Activated B cell treated with CpG ODN at 0.5 μM for 24 hours (primary cell): ENCODE data around the gene LDLRAD3. TPM values are rescaled to one million over a fixed set of nuclear protein-coding genes. Genes with fewer than 3 reads are reported as not detected.
A peak's percentile ranks its signal among the peaks of the same experiment; 100 is the strongest.

ENCODE experiments used
- ATAC-seq: fragments of 200-7000 bp; cut with Tn5 transposase; one replicate; pipeline ENCODE4 v1.10.0; 2021; ENCODE audit warnings: low read depth, mild to moderate bottlenecking, moderate library complexity
- CTCF ChIA-PET: fragments of 350-600 bp; sonication (Branson Sonifier 250); formaldehyde crosslinking; loops from one replicate; lab custom pipeline; 2021; ENCODE audit warnings: antibody characterized with exemption; lab: Charles Lee
- POLR2A ChIA-PET: fragments of 350-600 bp; sonication (Branson Sonifier 250); formaldehyde crosslinking; loops from one replicate; lab custom pipeline; 2021; ENCODE audit warnings: antibody characterized with exemption; lab: Charles Lee
- DNase-seq: peaks from one replicate; pipeline ENCODE4 v3.0.0; 2022
- H3K27ac Mint-ChIP-seq: one replicate; pipeline ENCODE4 v1.8.0; 2020; ENCODE audit warnings: mixed read lengths
- H3K27me3 Mint-ChIP-seq: one replicate; pipeline ENCODE4 v1.8.0; 2021; ENCODE audit warnings: mixed read lengths
- H3K36me3 Mint-ChIP-seq: one replicate; pipeline ENCODE4 v1.8.0; 2021; ENCODE audit warnings: low read depth, mixed read lengths
- H3K4me1 Mint-ChIP-seq: one replicate; pipeline ENCODE4 v1.8.0; 2021; ENCODE audit warnings: mixed read lengths
- H3K4me3 Mint-ChIP-seq: one replicate; pipeline ENCODE4 v1.8.0; 2020; ENCODE audit warnings: mild to moderate bottlenecking, mixed read lengths
- H3K9me3 Mint-ChIP-seq: one replicate; pipeline ENCODE4 v1.8.0; 2020; ENCODE audit warnings: mixed read lengths
- intact Hi-C: fragments of 100-400 bp; cut with micrococcal nuclease; formaldehyde crosslinking; loops from one replicate; pipeline ENCODE4 v1.15.1; 2024
- total RNA-seq: library from RNA; stranded (reverse); gene quantifications from 2 replicates; pipeline ENCODE4 v1.2.3, GENCODE V29; 2022
- TF ChIP-seq, protein P1 (sequence below): fragments of 200-600 bp; IDR thresholded peaks from one replicate; pipeline ENCODE4 v1.8.0; 2022; ENCODE audit warnings: antibody characterized with exemption, mild to moderate bottlenecking

LDLRAD3 gene
- total RNA-seq, 1 donor from 2014 or later: not detected

DNA sequence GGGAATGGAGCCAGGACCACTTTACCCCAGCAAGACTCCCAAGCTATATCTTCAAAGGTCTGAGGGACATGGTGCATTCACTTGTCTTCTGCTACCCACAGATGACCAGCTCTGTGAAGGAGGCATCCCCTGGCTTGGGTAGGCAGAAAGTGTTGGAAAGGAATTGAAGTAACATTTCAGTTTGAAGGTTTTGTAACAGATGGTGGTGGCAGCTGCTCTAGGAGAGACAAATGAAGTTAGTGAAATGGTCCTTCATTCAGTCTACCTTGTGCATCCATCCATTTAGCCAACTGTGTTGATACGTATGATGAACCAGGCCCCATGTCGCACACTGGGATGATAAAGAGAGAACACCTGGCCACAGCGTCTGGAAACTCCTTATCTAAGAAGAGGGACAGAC, 204.8 kb downstream of the LDLRAD3 start:
- intact Hi-C loops: no loop called here
- TF ChIP-seq, protein P1, sequence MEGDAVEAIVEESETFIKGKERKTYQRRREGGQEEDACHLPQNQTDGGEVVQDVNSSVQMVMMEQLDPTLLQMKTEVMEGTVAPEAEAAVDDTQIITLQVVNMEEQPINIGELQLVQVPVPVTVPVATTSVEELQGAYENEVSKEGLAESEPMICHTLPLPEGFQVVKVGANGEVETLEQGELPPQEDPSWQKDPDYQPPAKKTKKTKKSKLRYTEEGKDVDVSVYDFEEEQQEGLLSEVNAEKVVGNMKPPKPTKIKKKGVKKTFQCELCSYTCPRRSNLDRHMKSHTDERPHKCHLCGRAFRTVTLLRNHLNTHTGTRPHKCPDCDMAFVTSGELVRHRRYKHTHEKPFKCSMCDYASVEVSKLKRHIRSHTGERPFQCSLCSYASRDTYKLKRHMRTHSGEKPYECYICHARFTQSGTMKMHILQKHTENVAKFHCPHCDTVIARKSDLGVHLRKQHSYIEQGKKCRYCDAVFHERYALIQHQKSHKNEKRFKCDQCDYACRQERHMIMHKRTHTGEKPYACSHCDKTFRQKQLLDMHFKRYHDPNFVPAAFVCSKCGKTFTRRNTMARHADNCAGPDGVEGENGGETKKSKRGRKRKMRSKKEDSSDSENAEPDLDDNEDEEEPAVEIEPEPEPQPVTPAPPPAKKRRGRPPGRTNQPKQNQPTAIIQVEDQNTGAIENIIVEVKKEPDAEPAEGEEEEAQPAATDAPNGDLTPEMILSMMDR: no peak
- H3K4me1 Mint-ChIP-seq: peaks cover 4% of the 10 kb centered on the region
- peaks cover 2% of the 10 kb centered on the region for H3K27me3 Mint-ChIP-seq
- ChIA-PET CTCF (interaction anchor here (1.3 kb wide), 1 partner anchor 18 kb away, joined by 3 read pairs; no protein-coding TSS in a partner anchor), POLR2A (no interaction called here)
- H3K4me3 Mint-ChIP-seq: no peak overlapping the region
- no peak for ATAC-seq
- H3K27ac Mint-ChIP-seq: no peak overlapping the region
- no peaks in the 10 kb centered on the region for H3K9me3 Mint-ChIP-seq
- H3K36me3 Mint-ChIP-seq: no peaks in the 10 kb centered on the region
- DNase-seq: no peak

DNA sequence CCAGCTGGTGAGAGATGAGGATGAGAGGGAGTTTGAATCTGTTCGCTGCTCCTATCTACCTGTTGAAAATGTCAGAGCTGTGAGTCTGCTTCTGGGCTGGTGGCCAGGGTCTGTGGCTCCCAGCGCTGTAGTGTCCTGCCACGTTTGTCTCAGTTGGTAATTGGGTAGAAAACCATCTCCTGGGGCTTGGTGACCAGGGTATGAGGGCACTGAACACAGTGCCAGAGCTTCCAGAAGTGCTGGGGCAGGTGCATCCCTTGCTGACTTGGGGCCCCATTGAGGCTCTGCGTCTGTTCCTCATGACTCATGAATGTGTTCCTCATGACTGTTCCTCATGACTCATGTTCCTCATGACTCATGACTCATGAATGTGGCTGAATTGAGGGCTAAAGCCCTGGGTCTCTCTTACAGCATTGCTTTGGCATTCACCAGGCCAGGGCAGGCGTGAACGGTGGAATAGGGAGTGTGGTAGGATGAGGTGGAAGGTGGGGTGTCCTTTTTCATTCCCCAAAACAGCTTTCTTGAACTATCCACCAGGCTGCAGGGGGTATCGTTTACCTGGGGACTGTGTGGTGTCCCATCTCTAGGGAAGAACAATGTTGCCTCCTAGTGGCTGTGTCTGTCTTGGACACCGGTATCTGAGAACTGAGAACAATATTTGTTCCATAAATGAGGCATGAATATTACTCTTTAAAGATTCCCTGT, 205.8 kb downstream of the LDLRAD3 start:
- no peaks in the 10 kb centered on the region for H3K36me3 Mint-ChIP-seq
- ATAC-seq (peak; percentile 79), DNase-seq (no peak)
- TF ChIP-seq, protein P1: no peak
- ChIA-PET POLR2A (no interaction called here), CTCF (interaction anchor here (1.3 kb wide), 1 partner anchor 19 kb away, joined by 3 read pairs; no protein-coding TSS in a partner anchor)
- no peaks in the 10 kb centered on the region for H3K9me3 Mint-ChIP-seq
- peaks cover 4% of the 10 kb centered on the region for H3K4me1 Mint-ChIP-seq
- no peak overlapping the region for H3K4me3 Mint-ChIP-seq
- H3K27ac Mint-ChIP-seq: peak overlapping the region; percentile 70
- intact Hi-C loops: loop anchor here (5.0 kb wide), 1 partner anchor 532 kb away; the partner anchor contains the start of gene FJX1
- peaks cover 2% of the 10 kb centered on the region for H3K27me3 Mint-ChIP-seq

DNA sequence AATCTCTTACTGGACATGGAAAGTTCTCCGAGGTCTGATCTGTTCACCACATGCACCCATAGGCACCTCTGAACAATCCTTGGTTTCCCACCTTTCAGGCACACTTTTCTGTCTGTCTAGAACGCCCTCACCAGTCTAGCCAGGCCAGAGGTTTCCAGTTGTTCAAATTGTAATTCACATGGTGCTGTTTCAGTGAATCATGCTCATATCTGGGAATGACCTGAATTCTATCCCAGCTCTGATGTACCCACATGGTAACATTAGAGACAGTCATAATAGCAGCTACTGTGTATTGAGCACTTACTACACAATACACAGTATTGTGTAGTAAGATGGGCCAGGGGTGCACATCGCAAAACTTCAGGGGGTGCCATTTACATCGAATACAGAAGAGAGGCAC, 207.1 kb downstream of the LDLRAD3 start:
- CTCF ChIA-PET: no interaction called here
- POLR2A ChIA-PET: no interaction called here

DNA sequence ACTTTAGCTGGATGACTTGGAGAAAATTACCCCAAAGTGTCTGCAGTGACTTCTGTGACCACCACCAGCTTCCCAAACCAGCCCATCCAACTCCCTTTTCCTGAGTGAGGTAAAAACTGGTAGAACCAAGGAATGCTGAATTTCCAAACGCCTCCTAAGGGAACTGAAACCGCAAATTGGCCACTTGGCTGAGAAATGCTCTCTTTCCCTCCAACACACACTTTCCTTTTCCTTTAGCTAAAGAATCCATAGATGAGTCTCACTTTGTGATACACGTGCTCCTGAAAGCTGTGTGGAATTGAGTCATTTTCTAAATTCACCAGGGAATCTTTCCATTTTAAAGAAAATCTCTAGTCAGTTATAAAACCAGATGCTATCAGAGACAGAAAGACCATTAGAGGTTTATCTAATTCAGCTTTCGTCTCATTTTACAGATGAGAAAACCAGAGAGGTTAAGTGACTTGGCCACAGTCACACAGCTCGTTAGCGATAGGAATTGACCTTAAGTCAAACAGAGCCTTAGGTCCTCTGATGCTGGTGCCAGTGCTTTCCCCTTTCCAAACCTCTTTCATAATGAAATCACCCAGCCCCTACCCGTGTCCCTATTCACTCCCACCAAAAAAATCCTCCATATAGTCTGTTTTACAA, 208.2 kb downstream of the LDLRAD3 start:
- intact Hi-C loops: loop anchor here (5.0 kb wide), 1 partner anchor 535 kb away; the partner anchor contains the start of gene FJX1
- no peak for ATAC-seq
- TF ChIP-seq, protein P1: no peak
- no peak overlapping the region for H3K4me3 Mint-ChIP-seq
- no peaks in the 10 kb centered on the region for H3K9me3 Mint-ChIP-seq
- H3K36me3 Mint-ChIP-seq: no peaks in the 10 kb centered on the region
- ChIA-PET CTCF (no interaction called here), POLR2A (no interaction called here)
- no peak for DNase-seq
- H3K4me1 Mint-ChIP-seq: peaks cover 4% of the 10 kb centered on the region
- H3K27me3 Mint-ChIP-seq: peaks cover 5% of the 10 kb centered on the region
- no peak overlapping the region for H3K27ac Mint-ChIP-seq

More for the DNA sequence above, 207.1 kb downstream of the LDLRAD3 start:
- intact Hi-C loops: loop anchor here (5.0 kb wide), 1 partner anchor 534 kb away; the partner anchor contains the start of gene FJX1
- no peaks in the 10 kb centered on the region for H3K9me3 Mint-ChIP-seq
- peaks cover 5% of the 10 kb centered on the region for H3K27me3 Mint-ChIP-seq
- TF ChIP-seq, protein P1: no peak
- no peaks in the 10 kb centered on the region for H3K36me3 Mint-ChIP-seq
- H3K27ac Mint-ChIP-seq: no peak overlapping the region
- DNase-seq: no peak
- no peak overlapping the region for H3K4me3 Mint-ChIP-seq
- H3K4me1 Mint-ChIP-seq: peaks cover 4% of the 10 kb centered on the region
- no peak for ATAC-seq

DNA sequence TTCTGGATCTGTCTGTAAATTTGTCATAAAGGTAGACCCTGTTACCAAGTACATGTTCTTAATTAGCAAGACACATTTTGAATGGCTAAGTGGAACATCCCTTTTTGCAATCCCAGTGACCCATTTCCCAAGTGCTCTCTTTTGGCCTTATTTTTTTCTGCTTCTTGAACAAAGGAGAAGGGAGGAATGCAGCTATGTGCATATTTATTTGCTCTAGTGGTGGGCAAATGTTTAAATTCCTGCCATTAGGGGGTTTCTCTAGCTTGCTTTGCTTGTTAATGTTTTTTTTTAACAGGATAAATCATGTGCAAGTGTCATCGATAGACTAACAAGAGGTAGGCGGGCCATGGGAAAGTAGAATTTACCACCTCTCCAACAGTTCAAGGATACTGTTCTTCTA, 209.7 kb downstream of the LDLRAD3 start:
- Mint-ChIP-seq H3K36me3 (no peaks in the 10 kb centered on the region), H3K9me3 (no peaks in the 10 kb centered on the region), H3K27me3 (peaks cover 8% of the 10 kb centered on the region), H3K4me1 (peaks cover 4% of the 10 kb centered on the region), H3K27ac (no peak overlapping the region), H3K4me3 (no peak overlapping the region)
- DNase-seq: no peak
- POLR2A ChIA-PET: no interaction called here
- intact Hi-C loops: loop anchor here (5.0 kb wide), 1 partner anchor 536 kb away; the partner anchor contains the start of gene FJX1
- no peak for ATAC-seq
- CTCF ChIA-PET: no interaction called here
- TF ChIP-seq, protein P1: no peak
